T follicular helper cell (primary cell): ENCODE data around the gene RPS15.

ENCODE experiments used
- DNase-seq: peaks from one replicate; pipeline ENCODE4 v3.0.0-alpha.2; 2020; ENCODE audit warnings: low read depth

Gene RPS15

DNA sequence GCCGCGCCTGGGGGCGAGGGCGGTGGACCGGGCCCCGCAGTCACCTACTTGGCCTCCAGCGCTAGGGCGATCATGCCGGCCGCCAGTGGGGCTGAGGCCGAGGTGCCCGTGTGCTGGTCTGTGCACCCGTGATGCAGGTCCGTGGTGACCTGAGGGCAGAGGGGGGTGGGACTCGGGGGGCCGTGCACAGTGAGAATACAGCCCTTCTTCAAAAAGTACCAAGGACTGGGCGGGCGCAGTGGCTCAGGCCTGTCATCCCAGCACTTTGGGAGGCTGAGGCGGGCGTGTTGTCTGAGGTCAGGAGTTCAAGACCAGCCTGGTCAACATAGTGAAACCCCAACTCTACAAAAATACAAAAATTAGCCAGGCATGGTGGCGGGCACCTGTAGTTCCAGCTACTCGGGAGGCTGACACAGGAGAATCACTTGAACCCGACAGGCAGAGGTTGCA lies 45.8 kb downstream of the RPS15 start:
- DNase-seq: no peak

DNA sequence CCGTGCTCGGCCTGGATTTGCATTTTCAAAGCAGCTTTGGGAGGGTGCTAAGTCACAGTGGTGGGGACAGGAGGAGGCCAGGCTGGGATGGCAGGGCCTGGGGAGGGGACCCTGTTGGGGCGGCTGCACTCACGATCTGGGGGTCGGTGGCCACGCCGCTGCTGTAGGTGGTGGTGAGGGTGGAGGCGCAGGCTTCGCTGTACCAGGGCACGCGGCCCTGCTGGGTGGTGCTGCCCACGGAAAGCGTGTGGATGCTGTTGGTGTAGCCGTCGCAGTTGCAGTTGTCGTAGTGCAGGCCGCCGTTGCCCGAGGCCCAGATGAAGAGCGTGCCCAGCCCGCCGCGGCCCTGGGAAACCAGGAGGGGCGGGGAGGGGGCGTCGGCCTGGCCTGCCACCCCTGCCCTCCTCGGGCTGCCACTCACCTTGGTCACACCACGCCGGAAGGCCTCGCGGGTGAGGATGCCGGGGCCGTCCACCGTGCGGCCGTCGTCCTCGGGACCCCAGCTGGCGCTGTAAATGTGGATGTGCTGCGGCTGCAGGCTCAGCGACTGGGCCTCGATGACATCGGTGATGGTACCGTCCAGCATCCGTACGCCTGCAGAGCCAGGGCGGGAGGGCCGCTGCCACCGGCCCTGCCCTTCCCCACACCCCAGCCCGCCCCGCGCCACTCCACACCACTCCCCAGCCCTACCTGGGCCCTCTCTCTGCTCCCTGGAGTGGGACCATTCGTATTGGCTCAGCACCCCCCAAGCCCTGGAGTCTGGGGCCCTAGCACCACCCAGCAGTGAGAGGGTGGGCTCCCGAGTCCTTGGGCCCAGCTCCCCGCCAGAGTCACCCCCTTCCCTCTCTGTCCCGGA lies 48.8 kb downstream of the RPS15 start:
- DNase-seq: no peak

DNA sequence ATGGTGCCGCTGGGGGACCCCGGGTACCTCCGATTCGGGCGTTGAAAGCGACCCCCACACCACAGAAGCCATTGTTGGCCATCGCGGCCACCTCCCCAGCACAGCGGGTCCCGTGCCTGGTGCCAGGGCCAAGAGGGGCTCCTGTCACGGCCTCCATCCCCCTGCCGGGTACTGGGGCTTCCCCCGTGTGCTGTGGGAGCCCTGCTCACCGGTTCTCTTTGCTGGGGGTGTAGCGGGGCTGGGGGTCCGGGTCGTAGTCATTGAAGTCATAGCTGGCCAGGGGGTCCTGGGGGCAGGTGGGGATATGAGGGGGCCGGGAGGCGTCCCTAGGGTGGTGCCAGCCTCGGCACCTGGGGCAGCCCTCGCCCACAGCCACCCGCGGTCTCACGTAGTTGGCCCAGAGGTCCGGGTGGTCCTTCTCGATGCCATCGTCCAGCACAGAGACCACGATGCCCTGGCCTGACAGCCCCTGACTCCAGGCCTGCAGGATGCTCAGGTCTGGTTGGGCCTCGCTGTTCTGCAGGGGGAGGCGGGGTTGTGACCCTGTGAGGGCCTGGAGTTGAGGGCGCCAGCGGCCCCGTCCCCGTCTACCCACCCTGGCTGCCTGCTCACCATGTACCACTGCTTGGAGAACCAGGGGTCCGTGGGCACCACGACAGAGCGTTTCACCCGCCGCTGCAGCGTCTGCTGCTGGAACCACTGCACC lies 49.5 kb downstream of the RPS15 start:
- no peak for DNase-seq

DNA sequence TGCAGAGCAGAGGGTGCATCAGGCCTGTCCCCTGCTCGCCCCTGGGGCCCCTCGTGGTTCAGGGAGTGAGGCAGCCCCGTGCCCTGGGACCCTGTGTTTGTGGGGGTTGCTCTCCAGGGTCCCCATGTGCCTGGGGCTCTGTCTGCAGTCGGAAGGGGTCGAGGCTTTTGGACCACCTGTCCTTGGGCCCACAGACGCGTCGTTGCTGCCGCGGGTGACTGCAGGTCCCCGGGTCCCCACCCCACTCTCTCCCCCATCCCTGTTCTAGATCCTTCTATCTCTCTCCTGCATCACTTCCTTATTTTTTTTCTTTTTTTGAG lies 50.0 kb downstream of the RPS15 start:
- DNase-seq: no peak

DNA sequence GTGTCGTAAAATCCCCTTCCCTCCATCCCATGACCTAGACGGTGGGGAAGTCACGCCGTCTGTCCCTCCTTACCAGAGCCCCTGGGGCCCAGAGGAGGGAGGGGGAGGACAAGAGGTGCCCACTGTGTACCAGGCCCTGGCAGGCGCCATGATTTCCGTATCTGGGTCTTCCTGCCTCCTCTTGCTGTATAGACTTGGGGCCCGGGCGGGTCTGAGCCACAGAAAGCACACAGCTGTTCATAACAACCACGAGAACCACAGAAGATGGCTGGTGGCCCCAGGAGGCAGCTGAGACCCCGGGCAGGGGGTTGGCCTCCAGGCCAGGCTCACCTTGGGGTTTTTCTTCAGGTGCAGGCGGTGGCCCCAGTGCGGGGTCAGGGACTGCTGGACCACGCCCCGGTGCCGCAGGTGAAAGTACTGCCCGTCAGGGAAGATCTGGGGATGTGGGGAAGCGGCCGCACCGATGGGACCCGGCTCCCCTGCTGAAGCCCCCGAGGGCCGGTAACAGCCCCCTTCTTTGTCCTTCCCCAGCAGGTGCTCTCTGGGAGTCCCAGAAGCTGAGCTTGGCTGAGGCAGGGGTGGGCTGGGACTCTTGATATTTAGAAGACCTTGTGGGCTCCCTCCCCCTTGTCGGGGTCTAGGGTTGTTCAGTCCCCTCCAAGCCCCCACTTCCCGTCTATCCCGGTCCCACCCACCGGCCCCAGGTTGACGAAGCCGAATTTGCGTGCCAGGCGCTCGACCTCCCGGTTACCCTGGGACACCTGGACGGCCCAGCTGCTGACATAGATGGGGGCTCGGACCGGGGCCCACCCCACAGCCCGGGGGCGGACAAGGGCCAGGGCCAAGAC lies 51.5 kb downstream of the RPS15 start:
- no peak for DNase-seq
